Smooth muscle cell (in vitro differentiated cells): ENCODE results near the gene SLC30A3. TPM values are rescaled to one million over a fixed set of nuclear protein-coding genes. Genes with fewer than 3 reads are reported as not detected.

Source experiments
- DNase-seq: peaks from one replicate; lab custom pipeline; 2025; ENCODE audit not compliant: unreplicated experiment; lab: John Stamatoyannopoulos, UW
- H2AFZ ChIP-seq: fragments of 200-600 bp; sonication (generic); 2 replicates; pipeline ENCODE4 v1.6.0; 2016; ENCODE audit warnings: antibody characterized with exemption, low read depth, mild to moderate bottlenecking
- H3F3A ChIP-seq: fragments of 200-600 bp; sonication (generic); 2 replicates; pipeline ENCODE4 v1.6.0; 2017; ENCODE audit warnings: antibody characterized with exemption, low read depth
- H3K27ac ChIP-seq: fragments of 200-600 bp; sonication (generic); 2 replicates; pipeline ENCODE4 v1.5.1; 2016; ENCODE audit warnings: low read depth, mild to moderate bottlenecking
- H3K27me3 ChIP-seq: fragments of 200-600 bp; sonication (generic); 2 replicates; pipeline ENCODE4 v1.6.1; 2016; ENCODE audit warnings: low read depth, mild to moderate bottlenecking
- H3K36me3 ChIP-seq: fragments of 200-600 bp; sonication (generic); 2 replicates; pipeline ENCODE4 v1.5.1; 2016; ENCODE audit warnings: low read depth
- H3K4me1 ChIP-seq: fragments of 200-600 bp; sonication (generic); 2 replicates; pipeline ENCODE4 v1.5.1; 2016; ENCODE audit warnings: low read depth
- H3K4me2 ChIP-seq: fragments of 200-600 bp; sonication (generic); 2 replicates; pipeline ENCODE4 v1.6.0; 2016; ENCODE audit warnings: mild to moderate bottlenecking
- H3K4me3 ChIP-seq: fragments of 200-600 bp; sonication (generic); 2 replicates; pipeline ENCODE4 v1.5.1; 2016; ENCODE audit warnings: mild to moderate bottlenecking
- H3K79me2 ChIP-seq: fragments of 200-600 bp; sonication (generic); 2 replicates; pipeline ENCODE4 v1.6.0; 2016; ENCODE audit warnings: low read depth, mild to moderate bottlenecking
- H3K9ac ChIP-seq: fragments of 200-600 bp; sonication (generic); 2 replicates; pipeline ENCODE4 v1.6.0; 2016; ENCODE audit warnings: low read depth
- H3K9me3 ChIP-seq: fragments of 200-600 bp; sonication (generic); replicated peaks from 2 replicates; pipeline ENCODE4 v1.5.1; 2016; ENCODE audit warnings: low read depth
- H4K20me1 ChIP-seq: fragments of 200-600 bp; sonication (generic); 2 replicates; pipeline ENCODE4 v1.6.0; 2016; ENCODE audit warnings: low read depth
- WGBS: methylation state at CpG from one replicate; pipeline ENCODE4 v1.1.7; 2016; ENCODE audit warnings: low lambda C conversion rate; 5-methylcytosine and 5-hydroxymethylcytosine counted together
- polyA plus RNA-seq: library from polyadenylated mRNA; unstranded; fragments of >200 nt; fragmentation: Nextera tagmentation; extraction: Ambion mirVana; gene quantifications from 2 replicates; pipeline ENCODE4 v1.2.1, GENCODE V29; 2016
- total RNA-seq: library from RNA; depleted of rRNA; stranded (reverse); fragments of >200 nt; gene quantifications from 2 replicates; pipeline ENCODE4 v1.2.3, GENCODE V29; 2014
- TF ChIP-seq, protein P1 (sequence below): fragments of 200-600 bp; sonication (generic); IDR thresholded peaks from 2 replicates; pipeline ENCODE4 v1.5.1; 2017; ENCODE audit warnings: borderline replicate concordance, mild to moderate bottlenecking, antibody characterized with exemption; ENCODE audit not compliant: insufficient read depth, poor library complexity, severe bottlenecking

SLC30A3 gene
- total and polyA plus RNA-seq, 2 experiments from 2014 or later, result 0.17 TPM; not detected in 1

DNA sequence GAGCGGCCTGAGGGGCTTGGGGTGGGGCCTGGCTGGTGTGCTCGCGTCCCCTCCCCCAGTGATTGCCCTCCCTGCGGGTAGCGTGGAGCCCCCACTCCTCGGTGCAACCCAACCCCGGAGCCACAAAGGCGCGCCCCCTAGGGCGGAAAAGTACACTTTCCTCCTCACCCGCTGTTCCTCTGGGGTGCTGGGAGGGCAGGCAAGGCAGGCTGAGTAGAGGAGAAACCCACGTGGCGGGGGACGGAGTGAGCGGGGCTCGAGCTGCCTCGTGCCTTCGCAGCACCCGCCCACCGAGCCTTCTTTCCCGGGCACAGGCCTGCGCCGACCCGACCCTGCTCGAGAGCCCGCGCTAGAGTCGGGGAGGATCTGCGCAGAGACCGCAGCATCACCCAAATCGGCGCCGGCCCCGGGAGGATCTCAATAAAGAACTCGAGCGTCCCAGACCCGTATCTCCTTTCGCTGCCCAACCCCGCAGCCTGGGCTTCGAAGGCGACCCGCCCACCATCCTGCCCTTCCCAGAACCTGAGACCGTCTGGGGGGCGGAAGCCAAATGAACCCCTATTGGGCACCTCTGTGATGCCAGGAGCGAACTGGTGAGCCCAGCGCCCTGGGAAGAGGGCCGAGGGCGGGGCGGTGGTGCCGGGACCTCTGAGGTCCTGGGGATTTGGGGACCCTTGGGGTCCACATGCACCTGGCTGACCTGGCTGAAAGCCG lies 43.9 kb upstream of the SLC30A3 start:
- Histone ChIP-seq H3K4me1 (peaks cover 6% of the 10 kb centered on the region), H3K79me2 (no peaks in the 10 kb centered on the region), H4K20me1 (peaks cover 21% of the 10 kb centered on the region), H3K9ac (no peak overlapping the region), H3K36me3 (no peaks in the 10 kb centered on the region), H3K9me3 (no peaks in the 10 kb centered on the region), H2AFZ (no peak overlapping the region), H3K27ac (no peak overlapping the region), H3K27me3 (peaks cover 48% of the 10 kb centered on the region), H3F3A (no peaks in the 10 kb centered on the region), H3K4me3 (no peak overlapping the region), H3K4me2 (no peak overlapping the region)
- WGBS, result 21% methylated on average over 49 of the region's 51 CpGs
- no peak for DNase-seq
- TF ChIP-seq, protein P1, sequence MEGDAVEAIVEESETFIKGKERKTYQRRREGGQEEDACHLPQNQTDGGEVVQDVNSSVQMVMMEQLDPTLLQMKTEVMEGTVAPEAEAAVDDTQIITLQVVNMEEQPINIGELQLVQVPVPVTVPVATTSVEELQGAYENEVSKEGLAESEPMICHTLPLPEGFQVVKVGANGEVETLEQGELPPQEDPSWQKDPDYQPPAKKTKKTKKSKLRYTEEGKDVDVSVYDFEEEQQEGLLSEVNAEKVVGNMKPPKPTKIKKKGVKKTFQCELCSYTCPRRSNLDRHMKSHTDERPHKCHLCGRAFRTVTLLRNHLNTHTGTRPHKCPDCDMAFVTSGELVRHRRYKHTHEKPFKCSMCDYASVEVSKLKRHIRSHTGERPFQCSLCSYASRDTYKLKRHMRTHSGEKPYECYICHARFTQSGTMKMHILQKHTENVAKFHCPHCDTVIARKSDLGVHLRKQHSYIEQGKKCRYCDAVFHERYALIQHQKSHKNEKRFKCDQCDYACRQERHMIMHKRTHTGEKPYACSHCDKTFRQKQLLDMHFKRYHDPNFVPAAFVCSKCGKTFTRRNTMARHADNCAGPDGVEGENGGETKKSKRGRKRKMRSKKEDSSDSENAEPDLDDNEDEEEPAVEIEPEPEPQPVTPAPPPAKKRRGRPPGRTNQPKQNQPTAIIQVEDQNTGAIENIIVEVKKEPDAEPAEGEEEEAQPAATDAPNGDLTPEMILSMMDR, result no peak

DNA sequence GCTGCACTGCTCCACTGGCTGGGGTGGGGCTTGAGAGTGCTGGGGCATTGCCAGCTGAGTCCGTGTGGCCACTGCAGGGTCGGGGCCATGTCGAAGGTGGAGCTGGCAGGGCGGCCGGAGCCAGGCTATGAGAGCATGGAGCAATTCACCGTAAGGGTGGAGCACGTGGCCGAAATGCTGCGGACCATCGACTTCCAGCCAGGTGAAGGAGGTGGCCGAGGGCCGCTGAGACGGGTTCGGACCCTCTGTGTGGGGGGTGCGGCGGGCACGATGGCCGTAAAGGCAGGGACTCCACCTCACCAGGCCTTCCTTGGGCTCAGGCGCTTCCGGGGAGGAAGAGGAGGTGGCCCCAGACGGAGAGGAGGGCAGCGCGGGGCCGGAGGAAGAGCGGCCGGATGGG lies 43.3 kb upstream of the SLC30A3 start:
- no peaks in the 10 kb centered on the region for H3F3A ChIP-seq

DNA sequence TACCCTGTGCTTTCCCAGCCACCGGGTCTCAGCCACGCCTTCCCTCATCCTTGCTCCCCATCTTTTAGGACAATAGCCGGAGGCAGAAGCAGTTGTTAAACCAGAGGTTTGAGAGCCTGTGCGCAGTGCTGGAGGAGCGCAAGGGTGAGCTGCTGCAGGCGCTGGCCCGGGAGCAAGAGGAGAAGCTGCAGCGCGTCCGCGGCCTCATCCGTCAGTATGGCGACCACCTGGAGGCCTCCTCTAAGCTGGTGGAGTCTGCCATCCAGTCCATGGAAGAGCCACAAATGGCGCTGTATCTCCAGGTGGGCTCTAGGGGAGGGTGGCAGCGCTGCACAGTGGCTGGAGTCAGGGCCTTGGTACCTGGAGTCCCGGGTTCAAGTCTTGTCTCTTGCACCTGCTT lies 42.7 kb upstream of the SLC30A3 start:
- no peaks in the 10 kb centered on the region for H3K79me2 ChIP-seq
- H3K4me3 ChIP-seq, result no peak overlapping the region
- no peaks in the 10 kb centered on the region for H3K9me3 ChIP-seq
- 94% methylated on average over 16 of the region's 16 CpGs for WGBS
- H3K36me3 ChIP-seq, result no peaks in the 10 kb centered on the region
- no peak overlapping the region for H3K4me2 ChIP-seq
- DNase-seq, result no peak
- H2AFZ ChIP-seq, result no peak overlapping the region
- H4K20me1 ChIP-seq, result peaks cover 21% of the 10 kb centered on the region
- no peak overlapping the region for H3K27ac ChIP-seq
- no peak overlapping the region for H3K9ac ChIP-seq
- H3K4me1 ChIP-seq, result peaks cover 6% of the 10 kb centered on the region
- H3F3A ChIP-seq, result no peaks in the 10 kb centered on the region
- peaks cover 48% of the 10 kb centered on the region for H3K27me3 ChIP-seq
- TF ChIP-seq, protein P1, result no peak

More for the DNA sequence above, 43.3 kb upstream of the SLC30A3 start:
- Histone ChIP-seq H3K4me3 (no peak overlapping the region), H3K27ac (no peak overlapping the region), H3K27me3 (peaks cover 48% of the 10 kb centered on the region), H3K9ac (no peak overlapping the region), H3K79me2 (no peaks in the 10 kb centered on the region), H3K4me2 (no peak overlapping the region), H4K20me1 (peaks cover 21% of the 10 kb centered on the region), H2AFZ (no peak overlapping the region), H3K4me1 (peaks cover 6% of the 10 kb centered on the region), H3K36me3 (no peaks in the 10 kb centered on the region), H3K9me3 (no peaks in the 10 kb centered on the region)
- 71% methylated on average over 26 of the region's 26 CpGs for WGBS
- DNase-seq, result no peak
- TF ChIP-seq, protein P1, result no peak
